MM.1S (cell line): ENCODE measurements around the gene GABARAPL2.
"Not testable (repeated sequence)": the region's sequence is repeated elsewhere in the genome, so short reads cannot be mapped to it uniquely, and the experiment has no call there.

Source experiments
- DNase-seq: peaks from one replicate; pipeline ENCODE4 v3.0.0-alpha.2; 2015
- H2AFZ ChIP-seq: fragments of 300-600 bp; sonication (generic); 2 replicates; pipeline ENCODE4 v1.6.0; 2016; ENCODE audit warnings: antibody characterized with exemption, low read length
- H3F3A ChIP-seq: fragments of 300-600 bp; sonication (generic); 2 replicates; pipeline ENCODE4 v1.6.1; 2016; ENCODE audit warnings: mild to moderate bottlenecking, antibody characterized with exemption, low read length, moderate library complexity, mixed read lengths; ENCODE audit not compliant: insufficient read depth
- H3K27ac ChIP-seq: fragments of 300-600 bp; sonication (generic); 2 replicates; pipeline ENCODE4 v1.5.1; 2016; ENCODE audit warnings: mild to moderate bottlenecking, low read length
- H3K27me3 ChIP-seq: fragments of 300-600 bp; sonication (generic); replicated peaks from 2 replicates; pipeline ENCODE4 v1.6.0; 2016; ENCODE audit warnings: low read length; ENCODE audit not compliant: insufficient read depth
- H3K36me3 ChIP-seq: fragments of 300-600 bp; sonication (generic); replicated peaks from 2 replicates; pipeline ENCODE4 v1.6.1; 2016; ENCODE audit warnings: mild to moderate bottlenecking, low read length, mixed read lengths; ENCODE audit not compliant: insufficient read depth
- H3K4me1 ChIP-seq: fragments of 300-600 bp; sonication (generic); 2 replicates; pipeline ENCODE4 v1.6.1; 2016; ENCODE audit warnings: low read length, mixed read lengths
- H3K4me2 ChIP-seq: fragments of 300-600 bp; sonication (generic); 2 replicates; pipeline ENCODE4 v1.6.0; 2016; ENCODE audit warnings: low read depth, low read length
- H3K4me3 ChIP-seq: fragments of 300-600 bp; sonication (generic); 2 replicates; pipeline ENCODE4 v1.5.1; 2016; ENCODE audit warnings: low read length, mixed read lengths
- H3K79me2 ChIP-seq: fragments of 300-600 bp; sonication (generic); 2 replicates; pipeline ENCODE4 v1.6.1; 2016; ENCODE audit warnings: mixed run types, low read length, mixed read lengths
- H3K9ac ChIP-seq: fragments of 300-600 bp; sonication (generic); 2 replicates; pipeline ENCODE4 v1.6.1; 2016; ENCODE audit warnings: low read length, mixed read lengths
- H3K9me2 ChIP-seq: fragments of 300-600 bp; sonication (generic); replicated peaks from 2 replicates; pipeline ENCODE4 v1.6.1; 2016; ENCODE audit warnings: mild to moderate bottlenecking, low read length, mixed read lengths; ENCODE audit not compliant: insufficient read depth
- H3K9me3 ChIP-seq: fragments of 300-600 bp; sonication (generic); replicated peaks from 2 replicates; pipeline ENCODE4 v1.6.1; 2016; ENCODE audit warnings: mild to moderate bottlenecking, low read length, mixed read lengths; ENCODE audit not compliant: insufficient read depth
- H4K20me1 ChIP-seq: fragments of 300-600 bp; sonication (generic); 2 replicates; pipeline ENCODE4 v1.6.1; 2016; ENCODE audit warnings: mild to moderate bottlenecking, low read length, moderate library complexity, mixed read lengths; ENCODE audit not compliant: insufficient read depth
- EZH2 ChIP-seq: fragments of 300-600 bp; sonication (generic); optimal IDR thresholded peaks from 2 replicates; pipeline ENCODE3; 2017; ENCODE audit warnings: low read depth, mild to moderate bottlenecking, antibody characterized with exemption, low read length, mixed read lengths
- EZH2phosphoT487 ChIP-seq: fragments of 300-600 bp; sonication (generic); IDR thresholded peaks from 2 replicates; pipeline ENCODE4 v1.6.1; 2018; ENCODE audit warnings: antibody characterized with exemption, low read length
- TF ChIP-seq, protein P1 (sequence below): fragments of 300-600 bp; sonication (generic); IDR thresholded peaks from 2 replicates; pipeline ENCODE4 v1.5.1; 2016; ENCODE audit warnings: antibody characterized with exemption, low read length, mixed read lengths

GABARAPL2 gene

DNA sequence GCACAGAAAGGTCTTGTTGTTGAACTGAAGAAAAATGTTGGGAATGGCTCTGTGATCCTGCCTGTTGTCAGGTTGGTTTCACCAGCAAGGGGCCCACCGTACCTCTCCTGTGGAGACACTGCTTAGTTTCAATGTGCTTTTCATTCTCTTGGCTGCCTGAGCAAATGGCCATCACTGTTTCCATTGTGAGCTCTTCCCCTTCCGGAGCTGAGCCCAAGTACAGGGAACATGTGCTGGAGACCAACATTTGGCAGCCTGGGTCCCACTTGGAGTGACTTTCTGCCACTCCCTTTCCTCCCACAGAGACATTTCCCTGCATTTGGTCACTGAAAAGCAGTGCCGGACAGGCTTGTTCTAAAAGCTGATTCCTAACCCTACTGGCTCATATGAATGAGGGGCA, 23.1 kb downstream of the GABARAPL2 start:
- no peak overlapping the region for H3K4me3 ChIP-seq
- no peak overlapping the region for H2AFZ ChIP-seq
- no peaks in the 10 kb centered on the region for H4K20me1 ChIP-seq
- H3K9me3 ChIP-seq, result no peaks in the 10 kb centered on the region
- H3K4me1 ChIP-seq, result no peaks in the 10 kb centered on the region
- H3K79me2 ChIP-seq, result no peaks in the 10 kb centered on the region
- no peaks in the 10 kb centered on the region for H3F3A ChIP-seq
- no peaks in the 10 kb centered on the region for H3K27me3 ChIP-seq
- H3K4me2 ChIP-seq, result no peak overlapping the region
- no peaks in the 10 kb centered on the region for H3K36me3 ChIP-seq
- DNase-seq, result no peak
- H3K9me2 ChIP-seq, result no peaks in the 10 kb centered on the region
- TF ChIP-seq, protein P1, sequence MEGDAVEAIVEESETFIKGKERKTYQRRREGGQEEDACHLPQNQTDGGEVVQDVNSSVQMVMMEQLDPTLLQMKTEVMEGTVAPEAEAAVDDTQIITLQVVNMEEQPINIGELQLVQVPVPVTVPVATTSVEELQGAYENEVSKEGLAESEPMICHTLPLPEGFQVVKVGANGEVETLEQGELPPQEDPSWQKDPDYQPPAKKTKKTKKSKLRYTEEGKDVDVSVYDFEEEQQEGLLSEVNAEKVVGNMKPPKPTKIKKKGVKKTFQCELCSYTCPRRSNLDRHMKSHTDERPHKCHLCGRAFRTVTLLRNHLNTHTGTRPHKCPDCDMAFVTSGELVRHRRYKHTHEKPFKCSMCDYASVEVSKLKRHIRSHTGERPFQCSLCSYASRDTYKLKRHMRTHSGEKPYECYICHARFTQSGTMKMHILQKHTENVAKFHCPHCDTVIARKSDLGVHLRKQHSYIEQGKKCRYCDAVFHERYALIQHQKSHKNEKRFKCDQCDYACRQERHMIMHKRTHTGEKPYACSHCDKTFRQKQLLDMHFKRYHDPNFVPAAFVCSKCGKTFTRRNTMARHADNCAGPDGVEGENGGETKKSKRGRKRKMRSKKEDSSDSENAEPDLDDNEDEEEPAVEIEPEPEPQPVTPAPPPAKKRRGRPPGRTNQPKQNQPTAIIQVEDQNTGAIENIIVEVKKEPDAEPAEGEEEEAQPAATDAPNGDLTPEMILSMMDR, result no peak
- TF ChIP-seq EZH2 (no peak), EZH2phosphoT487 (no peak)
- no peak overlapping the region for H3K9ac ChIP-seq
- no peak overlapping the region for H3K27ac ChIP-seq

DNA sequence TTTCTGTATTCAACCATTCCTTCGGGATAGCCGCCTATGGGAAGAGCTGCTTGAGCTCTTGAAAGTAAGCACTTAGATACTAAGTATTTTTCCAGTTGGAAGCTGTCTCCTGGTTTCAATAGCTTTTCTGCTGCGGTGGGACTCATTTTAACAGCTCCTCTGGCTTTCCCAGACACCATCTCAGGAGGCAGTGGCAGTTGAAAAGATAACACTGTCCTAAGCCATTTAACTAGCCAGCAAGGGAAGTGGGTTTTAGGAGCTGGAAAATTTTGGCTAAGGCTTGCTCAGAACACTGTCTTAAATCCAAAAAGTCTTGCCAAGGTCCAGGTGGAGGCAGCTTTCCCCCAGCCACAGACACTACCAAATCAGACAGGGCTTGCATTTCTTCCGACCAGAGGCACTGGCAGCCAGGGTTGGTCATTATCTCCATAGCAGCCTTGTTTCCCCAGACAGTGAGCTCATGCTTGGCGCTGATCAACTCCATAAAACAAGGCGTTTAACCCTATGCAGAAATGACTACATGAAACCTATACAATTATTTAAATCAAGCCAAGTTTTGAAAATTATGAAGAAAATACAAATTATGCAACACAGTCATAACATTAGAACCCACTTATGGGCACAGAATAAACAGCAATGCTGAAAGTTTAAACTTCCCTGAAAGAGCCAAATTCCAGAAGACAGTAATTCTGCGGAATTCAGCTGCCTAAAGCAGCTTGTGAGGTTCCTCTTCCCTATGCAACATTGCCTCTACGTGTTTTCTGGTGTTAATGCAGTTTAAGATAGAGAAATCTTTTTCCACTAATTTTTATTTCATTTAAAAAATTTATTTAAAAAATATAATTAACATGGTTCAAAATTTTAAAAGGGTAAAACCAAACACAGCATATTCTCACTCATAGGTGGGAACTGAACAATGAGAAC, 25.0 kb downstream of the GABARAPL2 start:
- no peaks in the 10 kb centered on the region for H3K9me3 ChIP-seq
- H4K20me1 ChIP-seq, result no peaks in the 10 kb centered on the region
- H3K27me3 ChIP-seq, result no peaks in the 10 kb centered on the region
- no peak overlapping the region for H3K27ac ChIP-seq
- no peaks in the 10 kb centered on the region for H3K79me2 ChIP-seq
- DNase-seq, result no peak
- no peak overlapping the region for H2AFZ ChIP-seq
- H3K4me1 ChIP-seq, result no peaks in the 10 kb centered on the region
- H3K36me3 ChIP-seq, result no peaks in the 10 kb centered on the region
- H3K4me3 ChIP-seq, result no peak overlapping the region
- H3K4me2 ChIP-seq, result no peak overlapping the region
- TF ChIP-seq EZH2phosphoT487 (no peak), EZH2 (no peak)
- TF ChIP-seq, protein P1, result no peak
- H3K9ac ChIP-seq, result no peak overlapping the region
- H3F3A ChIP-seq, result no peaks in the 10 kb centered on the region
- H3K9me2 ChIP-seq, result no peaks in the 10 kb centered on the region

DNA sequence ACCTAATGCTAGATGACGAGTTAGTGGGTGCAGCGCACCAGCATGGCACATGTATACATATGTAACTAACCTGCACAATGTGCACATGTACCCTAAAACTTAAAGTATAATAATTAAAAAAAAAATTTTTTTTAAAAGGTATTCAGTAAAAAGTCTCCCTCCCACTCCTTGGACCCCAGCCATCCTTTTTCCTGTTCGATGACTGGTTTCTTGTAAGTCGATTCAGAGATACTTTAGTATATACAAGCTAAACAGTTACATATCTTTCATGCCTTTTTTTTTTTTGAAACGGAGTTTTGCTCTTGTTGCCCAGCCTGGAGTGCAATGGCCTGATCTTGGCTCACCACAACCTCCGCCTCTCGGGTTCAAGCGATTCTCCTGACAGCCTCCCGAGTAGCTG, 25.7 kb downstream of the GABARAPL2 start:
- not testable (repeated sequence) for H3K9me2 ChIP-seq, H4K20me1 ChIP-seq, H3K9ac ChIP-seq, H3K79me2 ChIP-seq, H3K27me3 ChIP-seq, DNase-seq, H2AFZ ChIP-seq, H3K27ac ChIP-seq, H3K4me3 ChIP-seq, H3K9me3 ChIP-seq, H3K4me1 ChIP-seq, H3K4me2 ChIP-seq, H3F3A ChIP-seq, H3K36me3 ChIP-seq

DNA sequence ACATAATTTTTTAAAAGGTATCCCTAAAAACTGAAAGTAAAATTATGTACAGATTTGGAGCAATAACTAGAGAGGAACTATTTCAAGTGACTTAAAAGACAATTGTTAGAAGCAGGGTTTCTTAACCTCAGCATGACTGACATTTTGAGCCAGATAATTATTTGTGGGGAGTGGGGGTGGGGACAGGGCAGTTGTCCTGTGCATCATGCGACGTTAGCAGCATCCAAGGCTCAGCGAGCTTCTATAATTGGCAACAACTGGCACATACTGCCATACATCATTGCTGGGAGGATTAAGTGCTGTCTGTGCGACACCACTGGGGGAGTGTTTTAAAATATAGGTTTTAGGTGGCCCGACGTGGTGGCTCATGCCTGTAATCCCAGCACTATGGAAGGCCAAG, 27.1 kb downstream of the GABARAPL2 start:
- Histone ChIP-seq H3K27ac (no peak overlapping the region), H4K20me1 (no peaks in the 10 kb centered on the region), H3K9me2 (no peaks in the 10 kb centered on the region), H3K4me2 (no peak overlapping the region), H3K27me3 (no peaks in the 10 kb centered on the region), H3F3A (no peaks in the 10 kb centered on the region), H3K4me3 (no peak overlapping the region), H2AFZ (no peak overlapping the region), H3K9me3 (no peaks in the 10 kb centered on the region), H3K36me3 (no peaks in the 10 kb centered on the region), H3K79me2 (no peaks in the 10 kb centered on the region), H3K4me1 (no peaks in the 10 kb centered on the region), H3K9ac (no peak overlapping the region)
- no peak for DNase-seq
- no peak for TF ChIP-seq EZH2
- no peak for TF ChIP-seq EZH2phosphoT487
- TF ChIP-seq, protein P1, result no peak
